ENCODE results near the gene SCYGR6.
"Not testable (repeated sequence)": the region's sequence is repeated elsewhere in the genome, so short reads cannot be mapped to it uniquely, and the experiment has no call there.

The SCYGR6 gene

GRCh38 chr2:227728035-227728434 lies 3.5 kb upstream of the SCYGR6 start, which contains the start of gene SCYGR7:
SCYGR7 (plus strand) TSS chr2:227728335; CDS start chr2:227728335, 0 bp downstream.
- no peak within 1 kb of the TSS for H3K27ac ChIP-seq
- no peak for TF ChIP-seq ZFX (IDR thresholded peaks at IDR 0.05)
- no peak for TF ChIP-seq CTCF (conservative IDR thresholded peaks at IDR 0.05)

DNA sequence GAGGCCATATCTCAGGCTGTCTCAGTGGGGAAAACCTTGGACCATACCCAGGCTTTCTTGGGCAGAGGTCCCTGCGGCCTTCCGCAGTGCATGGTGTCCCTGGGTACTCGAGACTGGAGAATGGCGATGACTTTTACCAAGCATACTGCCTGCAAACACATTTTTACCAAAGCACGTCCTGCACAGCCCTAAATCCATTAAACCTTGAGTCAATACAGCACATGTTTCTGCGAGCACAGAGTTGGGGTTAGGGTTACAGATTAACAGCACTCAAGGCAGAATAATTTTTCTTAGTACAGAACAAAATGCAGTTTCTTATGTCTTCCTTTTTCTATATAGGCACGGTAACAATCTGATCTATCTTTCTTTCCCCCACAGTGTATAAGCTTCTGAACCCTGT lies 1.7 kb downstream of the SCYGR6 start:
- not testable (repeated sequence) for H3K27ac ChIP-seq

GRCh38 chr2:227720680-227721079 lies 3.9 kb downstream of the SCYGR6 start:
- TF ChIP-seq CTCF (conservative IDR thresholded peaks at IDR 0.05) (no peak), ZFX (IDR thresholded peaks at IDR 0.05) (no peak)
- H3K27ac ChIP-seq = no peak overlapping the region

DNA sequence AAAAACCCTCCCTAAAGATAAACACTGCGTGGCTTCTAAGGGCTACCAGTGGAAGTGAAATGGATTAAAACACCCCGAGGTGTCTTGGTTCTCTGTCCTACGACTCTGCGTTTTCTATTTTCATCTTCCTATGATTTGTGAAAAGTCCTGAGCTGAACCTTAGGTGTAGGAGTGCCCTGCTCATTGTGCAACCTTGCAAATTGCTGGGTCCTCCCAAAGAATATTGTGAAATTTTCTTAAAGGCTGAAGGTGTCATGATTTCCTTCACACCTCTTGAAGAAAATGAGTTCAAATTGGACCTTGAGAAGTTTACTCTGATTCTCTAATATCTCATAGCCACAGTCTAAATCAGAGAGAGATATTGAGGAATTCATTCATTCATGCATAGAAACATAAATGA lies 4.9 kb downstream of the SCYGR6 start:
- H3K27ac ChIP-seq = no peak overlapping the region
- no peak for TF ChIP-seq ZFX (IDR thresholded peaks at IDR 0.05)
- TF ChIP-seq CTCF (conservative IDR thresholded peaks at IDR 0.05) = no peak

DNA sequence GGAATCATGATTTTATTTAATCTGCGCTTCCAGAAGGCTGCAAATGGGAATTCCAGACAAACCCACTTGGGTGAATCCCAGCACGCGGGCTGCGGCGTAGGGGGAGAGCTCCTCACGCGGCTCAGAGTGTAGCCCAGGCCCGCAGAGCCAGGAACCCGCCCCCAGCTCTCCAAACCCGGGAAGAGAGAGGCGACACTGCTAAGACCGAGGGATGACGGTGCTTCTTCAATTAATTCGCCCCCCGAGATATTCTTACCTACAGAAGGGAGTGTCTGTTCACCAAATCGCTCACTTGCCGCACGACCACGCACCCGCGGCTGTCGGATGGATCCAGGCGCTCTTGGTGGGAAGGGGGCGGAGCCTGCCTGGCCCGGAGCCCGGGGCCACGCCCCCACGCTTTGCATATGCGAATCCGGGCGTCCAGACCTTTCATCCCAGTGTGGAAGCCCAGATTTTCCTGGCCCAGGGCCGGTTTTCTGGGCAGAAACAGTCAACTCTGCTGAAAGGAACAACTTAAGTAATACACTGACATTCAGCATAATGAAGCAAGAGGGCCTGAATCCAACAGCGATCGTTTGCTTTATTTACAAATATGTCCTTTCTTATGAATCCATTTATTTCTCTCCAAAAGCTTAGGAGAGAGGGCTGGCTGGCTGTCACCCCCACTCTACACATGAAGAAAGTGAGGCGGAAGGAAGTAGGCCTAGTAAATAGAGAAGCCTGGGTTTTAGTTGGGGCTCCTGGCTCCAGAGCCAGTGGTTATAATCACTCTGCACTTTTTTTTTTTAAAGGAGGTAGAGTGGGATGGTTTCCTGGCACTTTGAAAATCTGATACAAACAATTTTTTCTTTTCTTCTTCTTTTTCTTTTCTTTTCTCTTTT lies 6.6 kb downstream of the SCYGR6 start, which contains the start of gene SLC19A3:
Gene SLC19A3, minus strand, starts transcription at position 342 of the 881 bp plus-strand sequence. CDS start 15,710 bp downstream, outside the sequence.
- no peak for TF ChIP-seq ZFX (IDR thresholded peaks at IDR 0.05)
- TF ChIP-seq CTCF (conservative IDR thresholded peaks at IDR 0.05) = no peak
- H3K27ac ChIP-seq = no peak within 1 kb of the TSS

DNA sequence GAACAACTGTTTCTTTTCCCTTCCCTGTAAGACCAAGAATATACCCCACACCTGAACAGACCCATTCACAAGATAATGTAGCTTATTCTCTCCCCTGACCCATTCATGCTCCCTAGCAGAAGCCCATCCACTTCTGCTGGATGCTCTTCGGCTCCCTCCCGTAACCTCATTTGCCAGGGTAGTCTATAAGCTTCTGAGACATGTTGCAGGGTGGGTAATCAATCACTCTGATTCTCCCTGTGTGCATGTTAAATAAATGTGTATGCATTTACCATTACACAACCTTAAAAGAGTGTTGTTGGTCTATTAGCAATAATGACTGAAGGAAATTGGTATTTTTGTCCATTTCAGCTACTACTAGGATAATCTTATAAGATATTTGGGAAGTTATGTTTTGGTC lies 8.1 kb downstream of the SCYGR6 start:
- TF ChIP-seq CTCF (conservative IDR thresholded peaks at IDR 0.05) (no peak), ZFX (IDR thresholded peaks at IDR 0.05) (no peak)
- H3K27ac ChIP-seq = no peak overlapping the region

GRCh38 chr2:227713291-227713690 lies 11.3 kb downstream of the SCYGR6 start:
- H3K27ac ChIP-seq = no peak overlapping the region
- no peak for TF ChIP-seq ZFX (IDR thresholded peaks at IDR 0.05)
- TF ChIP-seq CTCF (conservative IDR thresholded peaks at IDR 0.05) = no peak

GRCh38 chr2:227710986-227711385 lies 13.6 kb downstream of the SCYGR6 start:
- no peak for TF ChIP-seq ZFX (IDR thresholded peaks at IDR 0.05)
- no peak for TF ChIP-seq CTCF (conservative IDR thresholded peaks at IDR 0.05)
- H3K27ac ChIP-seq = no peak overlapping the region
